ENCODE results near the gene SORBS1.

The SORBS1 gene

GRCh38 chr10:95337423-95338160 lies 223.6 kb downstream of the SORBS1 start:
- H2AFZ ChIP-seq (ENCODE audit: low read depth, low read length, severe bottlenecking), result no peak overlapping the region
- no peak overlapping the region for H3K4me3 ChIP-seq (ENCODE audit: insufficient read depth, low read length, poor library complexity, severe bottlenecking)
- H3K9ac ChIP-seq (ENCODE audit: low read length), result no peak overlapping the region
- no peak overlapping the region for H3K27ac ChIP-seq (ENCODE audit: low read depth, low read length)
- H4K20me1 ChIP-seq (ENCODE audit: low read depth, low read length), result no peaks in the 10 kb centered on the region
- no peak for TF ChIP-seq EZH2phosphoT487 (conservative IDR thresholded peaks at IDR 0.05; ENCODE audit: low read length)
- TF ChIP-seq, protein P1, sequence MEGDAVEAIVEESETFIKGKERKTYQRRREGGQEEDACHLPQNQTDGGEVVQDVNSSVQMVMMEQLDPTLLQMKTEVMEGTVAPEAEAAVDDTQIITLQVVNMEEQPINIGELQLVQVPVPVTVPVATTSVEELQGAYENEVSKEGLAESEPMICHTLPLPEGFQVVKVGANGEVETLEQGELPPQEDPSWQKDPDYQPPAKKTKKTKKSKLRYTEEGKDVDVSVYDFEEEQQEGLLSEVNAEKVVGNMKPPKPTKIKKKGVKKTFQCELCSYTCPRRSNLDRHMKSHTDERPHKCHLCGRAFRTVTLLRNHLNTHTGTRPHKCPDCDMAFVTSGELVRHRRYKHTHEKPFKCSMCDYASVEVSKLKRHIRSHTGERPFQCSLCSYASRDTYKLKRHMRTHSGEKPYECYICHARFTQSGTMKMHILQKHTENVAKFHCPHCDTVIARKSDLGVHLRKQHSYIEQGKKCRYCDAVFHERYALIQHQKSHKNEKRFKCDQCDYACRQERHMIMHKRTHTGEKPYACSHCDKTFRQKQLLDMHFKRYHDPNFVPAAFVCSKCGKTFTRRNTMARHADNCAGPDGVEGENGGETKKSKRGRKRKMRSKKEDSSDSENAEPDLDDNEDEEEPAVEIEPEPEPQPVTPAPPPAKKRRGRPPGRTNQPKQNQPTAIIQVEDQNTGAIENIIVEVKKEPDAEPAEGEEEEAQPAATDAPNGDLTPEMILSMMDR (IDR thresholded peaks at IDR 0.05; ENCODE audit: insufficient read depth, low read length, poor library complexity, severe bottlenecking), result no peak
- no peaks in the 10 kb centered on the region for H3K79me2 ChIP-seq (ENCODE audit: insufficient read depth, low read length)
- no peaks in the 10 kb centered on the region for H3K36me3 ChIP-seq (ENCODE audit: low read length)
- H3F3A ChIP-seq (ENCODE audit: insufficient read depth), result no peaks in the 10 kb centered on the region
- no peaks in the 10 kb centered on the region for H3K9me3 ChIP-seq (ENCODE audit: insufficient read depth, low read length)
- H3K9me2 ChIP-seq (replicated peaks; ENCODE audit: insufficient read depth, low read length), result no peaks in the 10 kb centered on the region
- no peak overlapping the region for H3K4me2 ChIP-seq (ENCODE audit: low read depth, low read length, poor library complexity, severe bottlenecking)
- H3K27me3 ChIP-seq (ENCODE audit: low read length), result no peaks in the 10 kb centered on the region

DNA sequence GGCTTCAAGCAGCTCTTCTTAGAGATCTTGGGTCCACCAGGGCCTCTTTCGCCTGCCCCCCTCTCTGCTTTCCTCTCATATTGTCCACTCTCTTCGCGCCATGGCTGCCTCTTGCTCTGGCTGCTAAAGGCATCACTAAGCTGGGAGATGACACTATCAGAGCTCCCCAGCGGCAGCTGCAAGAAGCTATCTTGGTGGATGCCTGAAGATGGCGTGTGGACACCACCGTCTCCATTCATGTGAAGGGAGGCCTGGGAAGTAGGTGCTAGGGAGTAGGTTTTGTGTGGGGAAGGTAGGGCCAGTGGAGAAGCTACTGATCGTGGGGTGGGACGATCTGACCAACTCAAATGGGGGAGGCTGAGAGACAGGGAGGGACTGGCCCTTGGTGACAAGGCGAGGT lies 224.5 kb downstream of the SORBS1 start:
- Histone ChIP-seq H3K9me3 (ENCODE audit: insufficient read depth, low read length) (no peaks in the 10 kb centered on the region), H3K4me2 (ENCODE audit: low read depth, low read length, poor library complexity, severe bottlenecking) (no peak overlapping the region), H3K79me2 (ENCODE audit: insufficient read depth, low read length) (no peaks in the 10 kb centered on the region), H4K20me1 (ENCODE audit: low read depth, low read length) (no peaks in the 10 kb centered on the region), H3K27me3 (ENCODE audit: low read length) (no peaks in the 10 kb centered on the region), H3K9me2 (replicated peaks; ENCODE audit: insufficient read depth, low read length) (no peaks in the 10 kb centered on the region), H3K4me3 (ENCODE audit: insufficient read depth, low read length, poor library complexity, severe bottlenecking) (no peak overlapping the region), H2AFZ (ENCODE audit: low read depth, low read length, severe bottlenecking) (no peak overlapping the region), H3F3A (ENCODE audit: insufficient read depth) (no peaks in the 10 kb centered on the region), H3K9ac (ENCODE audit: low read length) (no peak overlapping the region), H3K27ac (ENCODE audit: low read depth, low read length) (no peak overlapping the region), H3K36me3 (ENCODE audit: low read length) (no peaks in the 10 kb centered on the region)
- TF ChIP-seq, protein P1 (IDR thresholded peaks at IDR 0.05; ENCODE audit: insufficient read depth, low read length, poor library complexity, severe bottlenecking), result no peak
- TF ChIP-seq EZH2phosphoT487 (conservative IDR thresholded peaks at IDR 0.05; ENCODE audit: low read length), result no peak

- H3K4me2 ChIP-seq (ENCODE audit: low read depth, low read length, poor library complexity, severe bottlenecking), result no peak overlapping the region
- no peak overlapping the region for H2AFZ ChIP-seq (ENCODE audit: low read depth, low read length, severe bottlenecking)
- no peaks in the 10 kb centered on the region for H3K9me2 ChIP-seq (replicated peaks; ENCODE audit: insufficient read depth, low read length)
- no peaks in the 10 kb centered on the region for H3K79me2 ChIP-seq (ENCODE audit: insufficient read depth, low read length)
- no peaks in the 10 kb centered on the region for H4K20me1 ChIP-seq (ENCODE audit: low read depth, low read length)
- no peak overlapping the region for H3K9ac ChIP-seq (ENCODE audit: low read length)
- H3F3A ChIP-seq (ENCODE audit: insufficient read depth), result no peaks in the 10 kb centered on the region
- H3K36me3 ChIP-seq (ENCODE audit: low read length), result no peaks in the 10 kb centered on the region
- no peak overlapping the region for H3K4me3 ChIP-seq (ENCODE audit: insufficient read depth, low read length, poor library complexity, severe bottlenecking)
- no peak for TF ChIP-seq EZH2phosphoT487 (conservative IDR thresholded peaks at IDR 0.05; ENCODE audit: low read length)
- TF ChIP-seq, protein P1 (IDR thresholded peaks at IDR 0.05; ENCODE audit: insufficient read depth, low read length, poor library complexity, severe bottlenecking), result no peak
- no peaks in the 10 kb centered on the region for H3K9me3 ChIP-seq (ENCODE audit: insufficient read depth, low read length)
- no peaks in the 10 kb centered on the region for H3K27me3 ChIP-seq (ENCODE audit: low read length)
- no peak overlapping the region for H3K27ac ChIP-seq (ENCODE audit: low read depth, low read length)
Measured at GRCh38 chr10:95335933-95336699, 225.1 kb downstream of the SORBS1 start.

Measured in SU-DHL-6 (cell line).